Tibial nerve (tissue), 4 donors: ENCODE measurements around the gene SLCO3A1. TPM values are rescaled to one million over a fixed set of nuclear protein-coding genes. Genes with fewer than 3 reads are reported as not detected.
A peak's percentile ranks its signal among the peaks of the same experiment; 100 is the strongest.

Source experiments
- DNase-seq, 2 donors: peaks; one replicate each; pipeline ENCODE4 v3.0.0-alpha.2; 2019; ENCODE audit warnings: low spot score in 2 of 2
- H3K27ac ChIP-seq, 4 donors: fragments of 200-600 bp; sonication (generic) in 3 of 4; one replicate each; pipeline ENCODE4 v1.5.1; 2017 to 2019; ENCODE audit warnings: mild to moderate bottlenecking in 1 of 4
- H3K27me3 ChIP-seq, 2 donors: fragments of 200-600 bp; sonication (generic) in 1 of 2; one replicate each; pipeline versions ENCODE4 v1.5.1 to v1.6.0; 2017 to 2019
- H3K36me3 ChIP-seq, 3 donors: fragments of 200-600 bp; sonication (generic); one replicate each; pipeline ENCODE4 v1.5.1; 2018 to 2019
- H3K4me1 ChIP-seq, 4 donors: fragments of 200-600 bp; sonication (generic) in 3 of 4; one replicate each; pipeline ENCODE4 v1.5.1; 2017 to 2019
- H3K4me3 ChIP-seq, 4 donors: fragments of 200-600 bp; sonication (generic) in 3 of 4; one replicate each; pipeline ENCODE4 v1.5.1; 2017 to 2019; ENCODE audit warnings: mild to moderate bottlenecking in 1 of 4, moderate library complexity in 1 of 4
- H3K9me3 ChIP-seq, 4 donors: fragments of 200-600 bp; sonication (generic) in 3 of 4; one replicate each; pipeline ENCODE4 v1.5.1; 2017 to 2019
- CTCF ChIP-seq, 5 experiments: fragments of 200-600 bp in 3 of 5; fragments of 450-650 bp in 2 of 5; sonication (generic) in 3 of 5; IDR thresholded peaks; one replicate each; pipeline ENCODE4 v1.5.1; 2016 to 2019; ENCODE audit warnings: antibody characterized with exemption in 5 of 5, mild to moderate bottlenecking in 3 of 5, moderate library complexity in 2 of 5
- EP300 ChIP-seq, 2 donors: sonication (generic); formaldehyde crosslinking; IDR thresholded peaks; one replicate each; pipeline ENCODE4 v1.6.1; 2017; ENCODE audit warnings: antibody characterized with exemption in 2 of 2, mild to moderate bottlenecking in 1 of 2
- POLR2A ChIP-seq, 2 donors: fragments of 450-650 bp; IDR thresholded peaks; one replicate each; pipeline ENCODE4 v1.6.1; 2017; ENCODE audit warnings: antibody characterized with exemption in 2 of 2, mild to moderate bottlenecking in 2 of 2, moderate library complexity in 2 of 2
- WGBS, 2 donors: methylation state at CpG; one replicate each; pipeline ENCODE4 v1.1.5; 2018; 5-methylcytosine and 5-hydroxymethylcytosine counted together
- total RNA-seq, 4 donors: library from RNA; depleted of rRNA; stranded (reverse); fragments of >200 nt; gene quantifications; one replicate each; pipeline ENCODE4 v1.1.0, GENCODE V29; 2016

SLCO3A1 gene
- total RNA-seq, 4 donors from 2014 or later: 13.8 to 20.2 (median 14.3) TPM

- Histone ChIP-seq H3K4me1 (no peaks in the 10 kb centered on the region), H3K27me3 (no peaks in the 10 kb centered on the region), H3K27ac (no peak overlapping the region), H3K9me3 (no peaks in the 10 kb centered on the region), H3K4me3 (no peak overlapping the region), H3K36me3 (no peaks in the 10 kb centered on the region)
- 89 to 95% methylated on average over 3 of the region's 3 CpGs for WGBS, 2 donors
- no peak for DNase-seq
- TF ChIP-seq EP300 (IDR thresholded peaks at IDR 0.05) (no peak), CTCF (IDR thresholded peaks at IDR 0.05) (no peak), POLR2A (IDR thresholded peaks at IDR 0.05) (no peak)
Measured at GRCh38 chr15:91880373-91880772, 26.9 kb downstream of the SLCO3A1 start.

DNA sequence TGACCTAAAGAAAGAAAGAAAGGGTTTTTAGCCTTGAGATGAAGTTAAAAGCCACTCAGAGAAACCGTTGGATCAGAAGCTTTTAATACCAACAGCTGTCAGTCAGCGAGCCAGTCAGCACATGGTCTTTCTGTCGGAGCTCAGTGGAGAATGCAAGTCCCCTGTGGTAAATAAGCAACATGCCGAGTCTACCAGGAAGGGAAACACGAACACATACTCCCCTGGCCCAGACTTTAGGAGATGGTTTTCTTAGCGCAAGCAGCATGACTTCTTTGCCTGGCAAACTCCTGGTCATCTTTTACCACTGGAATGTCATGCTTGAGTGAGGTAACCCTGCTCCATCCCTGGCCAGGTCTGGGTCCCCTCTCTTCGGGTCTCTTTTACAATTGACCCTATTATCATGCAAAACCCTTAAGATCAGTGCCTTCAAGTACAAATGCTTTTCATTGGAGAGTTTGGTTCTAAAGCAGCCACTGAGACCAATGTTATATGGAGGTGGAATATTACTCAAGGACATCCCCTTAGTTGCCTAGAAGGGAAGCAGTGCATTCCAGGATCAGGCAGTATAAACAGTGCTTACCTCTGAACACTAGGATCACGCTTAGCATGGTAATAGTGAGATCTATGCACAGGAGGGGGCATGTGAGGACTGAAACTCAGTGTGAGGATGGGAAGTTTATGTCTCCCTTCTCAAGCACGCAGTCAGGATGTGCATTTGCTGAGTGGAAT lies 28.2 kb downstream of the SLCO3A1 start:
- H3K4me1 ChIP-seq: peaks cover 0 to 9% (median 4%) of the 10 kb centered on the region in 4 donors
- H3K9me3 ChIP-seq: no peaks in the 10 kb centered on the region
- WGBS, 2 donors: 69 to 77% methylated on average over 9 of the region's 9 CpGs
- H3K27me3 ChIP-seq: no peaks in the 10 kb centered on the region
- no peak for DNase-seq
- H3K36me3 ChIP-seq: no peaks in the 10 kb centered on the region
- no peak overlapping the region for H3K27ac ChIP-seq
- no peak overlapping the region for H3K4me3 ChIP-seq
- TF ChIP-seq EP300 (IDR thresholded peaks at IDR 0.05): no peak
- TF ChIP-seq POLR2A (IDR thresholded peaks at IDR 0.05): no peak
- no peak for TF ChIP-seq CTCF (IDR thresholded peaks at IDR 0.05)

DNA sequence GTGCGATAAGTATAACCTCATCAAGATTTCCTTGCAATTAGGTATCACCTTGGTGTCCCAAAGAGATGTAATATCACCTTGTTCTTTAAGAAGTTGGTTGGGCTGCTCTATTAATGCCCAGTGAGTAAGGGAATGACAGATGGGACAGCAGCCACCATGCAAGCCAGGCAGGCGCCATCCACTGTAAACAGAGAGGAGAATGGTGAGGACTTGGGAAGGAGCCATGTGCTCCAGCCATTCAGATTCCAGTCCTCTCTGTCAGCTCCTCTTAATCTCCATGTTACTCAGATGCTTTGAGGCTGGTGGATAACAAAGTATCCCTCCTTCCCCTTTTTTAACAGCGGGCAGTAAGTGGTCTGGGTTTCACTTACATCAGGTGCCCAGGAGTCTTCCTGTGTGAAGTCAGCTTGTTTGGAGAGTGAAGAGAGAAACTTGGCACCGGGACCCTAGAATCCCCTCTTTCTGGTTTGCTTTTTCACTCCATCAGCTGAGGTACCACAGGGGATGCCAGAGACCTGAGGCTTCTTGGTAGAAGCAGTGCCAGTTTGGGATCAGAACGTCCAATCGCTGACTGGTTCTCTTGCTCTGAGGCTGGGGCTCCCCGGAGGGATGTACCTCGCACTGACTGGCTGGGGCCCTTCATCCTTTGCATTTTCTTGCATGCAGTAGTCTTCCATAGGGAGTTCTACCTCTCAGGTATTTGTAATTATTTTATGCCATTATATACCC lies 29.5 kb downstream of the SLCO3A1 start:
- H3K27me3 ChIP-seq: no peaks in the 10 kb centered on the region
- TF ChIP-seq EP300 (IDR thresholded peaks at IDR 0.05): no peak
- TF ChIP-seq CTCF (IDR thresholded peaks at IDR 0.05): no peak
- TF ChIP-seq POLR2A (IDR thresholded peaks at IDR 0.05): no peak
- WGBS, 2 donors: 85 to 93% methylated on average over 8 of the region's 8 CpGs
- no peak overlapping the region for H3K27ac ChIP-seq
- peaks cover 0 to 22% (median 11%) of the 10 kb centered on the region in 4 donors for H3K4me1 ChIP-seq
- DNase-seq: no peak
- no peaks in the 10 kb centered on the region for H3K36me3 ChIP-seq
- no peak overlapping the region for H3K4me3 ChIP-seq
- no peaks in the 10 kb centered on the region for H3K9me3 ChIP-seq

GRCh38 chr15:91884606-91885005 lies 31.1 kb downstream of the SLCO3A1 start:
- H3K9me3 ChIP-seq: no peaks in the 10 kb centered on the region
- no peak for DNase-seq
- TF ChIP-seq CTCF (IDR thresholded peaks at IDR 0.05) (no peak), EP300 (IDR thresholded peaks at IDR 0.05) (no peak), POLR2A (IDR thresholded peaks at IDR 0.05) (no peak)
- H3K4me1 ChIP-seq: peaks cover 0 to 38% (median 17%) of the 10 kb centered on the region in 4 donors
- no peak overlapping the region for H3K4me3 ChIP-seq
- 79 to 85% methylated on average over 3 of the region's 3 CpGs for WGBS, 2 donors
- no peak overlapping the region for H3K27ac ChIP-seq
- H3K36me3 ChIP-seq: no peaks in the 10 kb centered on the region
- no peaks in the 10 kb centered on the region for H3K27me3 ChIP-seq

DNA sequence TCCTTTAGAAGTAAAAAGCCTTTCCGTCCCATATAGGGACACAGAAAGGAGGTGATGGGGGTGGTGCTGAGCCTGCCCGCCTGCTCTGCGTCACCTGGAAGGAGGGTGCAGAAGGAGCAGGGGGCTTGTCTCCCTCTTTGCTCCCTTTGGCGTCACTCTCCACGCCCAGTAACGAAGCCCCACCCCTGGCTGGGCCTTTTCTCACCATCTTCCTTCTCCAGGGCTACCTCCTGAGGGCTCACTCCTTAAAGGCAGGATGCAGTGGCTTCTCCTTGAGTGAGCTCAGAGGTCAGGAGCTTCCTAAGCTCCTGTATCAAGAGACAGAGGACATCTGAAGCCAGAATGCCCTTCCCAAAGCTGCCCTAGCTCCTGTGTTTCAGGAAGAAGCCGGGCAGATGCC lies 31.5 kb downstream of the SLCO3A1 start:
- TF ChIP-seq CTCF (IDR thresholded peaks at IDR 0.05) (no peak), EP300 (IDR thresholded peaks at IDR 0.05) (no peak), POLR2A (IDR thresholded peaks at IDR 0.05) (no peak)
- H3K4me1 ChIP-seq: peaks cover 0 to 40% (median 17%) of the 10 kb centered on the region in 4 donors
- DNase-seq: no peak
- 90 to 95% methylated on average over 7 of the region's 7 CpGs for WGBS, 2 donors
- no peak overlapping the region for H3K4me3 ChIP-seq
- H3K36me3 ChIP-seq: no peaks in the 10 kb centered on the region
- no peaks in the 10 kb centered on the region for H3K27me3 ChIP-seq
- H3K27ac ChIP-seq: peak overlapping the region in 1 of 4 donors; percentile 2
- H3K9me3 ChIP-seq: no peaks in the 10 kb centered on the region
